Muscle of arm (tissue), 12 donors: ENCODE measurements around the gene ENG. TPM values are rescaled to one million over a fixed set of nuclear protein-coding genes. Genes with fewer than 3 reads are reported as not detected.
"Not testable (repeated sequence)": the region's sequence is repeated elsewhere in the genome, so short reads cannot be mapped to it uniquely, and the experiment has no call there.

ENCODE experiments used
- DNase-seq: peaks from one replicate; pipeline ENCODE4 v3.0.0-alpha.2; 2013
- polyA plus RNA-seq, 12 donors: library from polyadenylated mRNA; unstranded; fragments of 120-200 nt; gene quantifications; one replicate each; pipeline ENCODE4 v1.2.1, GENCODE V29; 2013; ENCODE audit not compliant: insufficient read length in 12 of 12

The ENG gene
- polyA plus RNA-seq, 12 donors = 42.2 to 65.8 (median 47.4) TPM; not detected in 1

GRCh38 chr9:127881715-127882114 is 27.3 kb upstream of the ENG start:
- DNase-seq = not testable (repeated sequence)

- no peak for DNase-seq
These were observed 25.7 kb upstream of the ENG start for GRCh38 chr9:127880143-127880542.

- DNase-seq = no peak
These were observed 24.4 kb upstream of the ENG start for GRCh38 chr9:127878652-127879390.

GRCh38 chr9:127878001-127878651 is 23.7 kb upstream of the ENG start:
- DNase-seq = no peak

- DNase-seq = no peak
These were observed 23.1 kb upstream of the ENG start, which contains the start of gene AK1 for GRCh38 chr9:127877566-127877998. TSS of gene AK1 (minus strand) at chr9:127877675. CDS start at chr9:127874617, 3,058 bp downstream.

- DNase-seq = no peak
These were observed 22.5 kb upstream of the ENG start for GRCh38 chr9:127876764-127877562.

GRCh38 chr9:127876026-127876763 is 21.7 kb upstream of the ENG start:
- DNase-seq = no peak

GRCh38 chr9:127875306-127875966 is 21.0 kb upstream of the ENG start:
- DNase-seq = no peak

GRCh38 chr9:127874301-127875221 is 20.1 kb upstream of the ENG start:
- DNase-seq = no peak

GRCh38 chr9:127873886-127874285 is 19.4 kb upstream of the ENG start:
- no peak for DNase-seq

GRCh38 chr9:127873223-127873691 is 18.8 kb upstream of the ENG start:
- DNase-seq = no peak

- no peak for DNase-seq
These were observed 18.1 kb upstream of the ENG start for GRCh38 chr9:127872369-127873222.

- DNase-seq = no peak
These were observed 17.1 kb upstream of the ENG start for GRCh38 chr9:127871531-127871930.

- DNase-seq = no peak
These were observed 16.4 kb upstream of the ENG start for GRCh38 chr9:127870887-127871286.

- DNase-seq = not testable (repeated sequence)
These were observed 15.7 kb upstream of the ENG start for GRCh38 chr9:127870153-127870491.

GRCh38 chr9:127869310-127870152 is 15.1 kb upstream of the ENG start:
- DNase-seq = peak; percentile 84

GRCh38 chr9:127868278-127868902 is 13.9 kb upstream of the ENG start:
- DNase-seq = no peak
